GM12878 (cell line): ENCODE data around the gene BCAS2. TPM values are rescaled to one million over a fixed set of nuclear protein-coding genes. Genes with fewer than 3 reads are reported as not detected.
A peak's percentile ranks its signal among the peaks of the same experiment; 100 is the strongest.

Experiments used
- CHD4 ChIP-seq: fragments of 200-600 bp; sonication (generic); IDR thresholded peaks from 2 replicates; pipeline ENCODE4 v1.6.1; 2016; ENCODE audit warnings: mild to moderate bottlenecking
- EGR1 ChIP-seq, 2 experiments: IDR thresholded peaks; 1 replicate in 1 of 2; 2 replicates in 1 of 2; pipeline ENCODE4 v1.6.1; 2011 to 2012; ENCODE audit warnings: low read depth in 2 of 2, low read length in 2 of 2, borderline replicate concordance in 1 of 2, mild to moderate bottlenecking in 1 of 2, moderate library complexity in 1 of 2
- IRF4 ChIP-seq: IDR thresholded peaks from 2 replicates; pipeline ENCODE4 v1.6.1; 2011; ENCODE audit warnings: low read depth, low read length
- LARP7 ChIP-seq: fragments of 450-650 bp; IDR thresholded peaks from 2 replicates; pipeline ENCODE4 v1.6.1; 2017; ENCODE audit warnings: mild to moderate bottlenecking
- MEF2A ChIP-seq: IDR thresholded peaks from 2 replicates; pipeline ENCODE4 v1.6.1; 2011; ENCODE audit warnings: low read depth, mild to moderate bottlenecking, low read length, moderate library complexity; ENCODE audit not compliant: insufficient read depth
- NBN ChIP-seq: fragments of 450-650 bp; IDR thresholded peaks from 2 replicates; pipeline ENCODE4 v1.6.1; 2016
- NFYA ChIP-seq: IDR thresholded peaks from 2 replicates; pipeline ENCODE4 v1.6.1; 2011; ENCODE audit warnings: low read depth, mild to moderate bottlenecking, low read length, improper control_type of control experiment, borderline replicate concordance
- POLR2AphosphoS5 ChIP-seq: IDR thresholded peaks from 2 replicates; pipeline ENCODE4 v1.6.1; 2011; ENCODE audit warnings: mild to moderate bottlenecking, low read length, inconsistent platforms
- RCOR1 ChIP-seq: conservative IDR thresholded peaks from 2 replicates; pipeline ENCODE4 v1.6.1; 2012; ENCODE audit warnings: low read depth, low read length, improper control_type of control experiment
- SIN3A ChIP-seq: IDR thresholded peaks from 2 replicates; pipeline ENCODE4 v1.6.1; 2012; ENCODE audit warnings: low read depth, low read length, improper control_type of control experiment
- SMC3 ChIP-seq: IDR thresholded peaks from 2 replicates; pipeline ENCODE4 v1.6.1; 2011; ENCODE audit warnings: low read length, improper control_type of control experiment, borderline replicate concordance
- SRF ChIP-seq, 2 experiments: IDR thresholded peaks; 2 replicates each; pipeline ENCODE4 v1.6.1; 2011; ENCODE audit warnings: low read depth in 2 of 2, low read length in 2 of 2, mild to moderate bottlenecking in 1 of 2, moderate library complexity in 1 of 2
- TAF1 ChIP-seq: IDR thresholded peaks from 2 replicates; pipeline ENCODE4 v1.6.1; 2011; ENCODE audit warnings: mild to moderate bottlenecking, low read depth, low read length, borderline replicate concordance
- WRNIP1 ChIP-seq: IDR thresholded peaks from 2 replicates; pipeline ENCODE4 v1.6.1; 2011; ENCODE audit warnings: low read depth, low read length, improper control_type of control experiment, borderline replicate concordance
- YY1 ChIP-seq: IDR thresholded peaks from 2 replicates; pipeline ENCODE4 v1.6.1; 2011; ENCODE audit warnings: low read depth, mild to moderate bottlenecking, low read length
- ZNF217 ChIP-seq: fragments of 450-650 bp; IDR thresholded peaks from 2 replicates; pipeline ENCODE4 v1.6.1; 2017; ENCODE audit warnings: antibody characterized with exemption, mild to moderate bottlenecking
- ZZZ3 ChIP-seq: IDR thresholded peaks from 2 replicates; pipeline ENCODE4 v1.6.1; 2011; ENCODE audit warnings: low read depth; ENCODE audit not compliant: control insufficient read depth, insufficient read length
- polyA plus RNA-seq, 11 experiments: library from polyadenylated mRNA; depleted of rRNA in 4 of 11; unstranded in 6 of 11; stranded (reverse) in 5 of 11; fragments of >200 nt; fragmentation: Nextera tagmentation in 4 of 11; fragmentation: Illumina TruSeq in 1 of 11; extraction: Ambion mirVana in 4 of 11; extraction: Trizol in 1 of 11; gene quantifications; 1 replicate in 1 of 11; 2 replicates in 10 of 11; pipeline versions ENCODE4 v1.2.1 to v1.2.3, GENCODE V29; 2011 to 2016; ENCODE audit warnings: inconsistent platforms in 2 of 11, missing spikeins in 2 of 11, low read depth in 1 of 11
- total RNA-seq, 4 experiments: library from RNA; depleted of rRNA in 3 of 4; stranded (reverse); fragments of >200 nt in 3 of 4; fragmentation: Illumina TruSeq in 1 of 4; extraction: Trizol in 1 of 4; gene quantifications; 2 replicates each; pipeline versions ENCODE4 v1.2.1 to v1.2.3, GENCODE V29; 2013 to 2021
- TF ChIP-seq, protein P1 (sequence below): fragments of 450-650 bp; conservative IDR thresholded peaks from 2 replicates; pipeline ENCODE4 v1.6.1; 2017; ENCODE audit warnings: mild to moderate bottlenecking, moderate library complexity
- TF ChIP-seq, protein P2 (sequence below): fragments of 150-350 bp; IDR thresholded peaks from 2 replicates; pipeline ENCODE4 v1.6.1; 2014; ENCODE audit warnings: mild to moderate bottlenecking, low read depth, low read length
- TF ChIP-seq, protein P3 (sequence below): IDR thresholded peaks from 2 replicates; pipeline ENCODE4 v1.6.1; 2011; ENCODE audit warnings: borderline replicate concordance, low read depth, mild to moderate bottlenecking, moderate library complexity, mixed read lengths, low read length; ENCODE audit not compliant: insufficient read depth; ENCODE audit errors: extremely low read length
- TF ChIP-seq, protein P4 (sequence below): fragments of 450-650 bp; IDR thresholded peaks from 2 replicates; pipeline ENCODE4 v1.6.1; 2017; ENCODE audit warnings: borderline replicate concordance

Gene BCAS2
- total and polyA plus RNA-seq, 10 of the 15 experiments (the other 5 are each of a cell fraction or from before 2014, with no cell fraction given): 37.3 to 129 (median 60.7) TPM

DNA sequence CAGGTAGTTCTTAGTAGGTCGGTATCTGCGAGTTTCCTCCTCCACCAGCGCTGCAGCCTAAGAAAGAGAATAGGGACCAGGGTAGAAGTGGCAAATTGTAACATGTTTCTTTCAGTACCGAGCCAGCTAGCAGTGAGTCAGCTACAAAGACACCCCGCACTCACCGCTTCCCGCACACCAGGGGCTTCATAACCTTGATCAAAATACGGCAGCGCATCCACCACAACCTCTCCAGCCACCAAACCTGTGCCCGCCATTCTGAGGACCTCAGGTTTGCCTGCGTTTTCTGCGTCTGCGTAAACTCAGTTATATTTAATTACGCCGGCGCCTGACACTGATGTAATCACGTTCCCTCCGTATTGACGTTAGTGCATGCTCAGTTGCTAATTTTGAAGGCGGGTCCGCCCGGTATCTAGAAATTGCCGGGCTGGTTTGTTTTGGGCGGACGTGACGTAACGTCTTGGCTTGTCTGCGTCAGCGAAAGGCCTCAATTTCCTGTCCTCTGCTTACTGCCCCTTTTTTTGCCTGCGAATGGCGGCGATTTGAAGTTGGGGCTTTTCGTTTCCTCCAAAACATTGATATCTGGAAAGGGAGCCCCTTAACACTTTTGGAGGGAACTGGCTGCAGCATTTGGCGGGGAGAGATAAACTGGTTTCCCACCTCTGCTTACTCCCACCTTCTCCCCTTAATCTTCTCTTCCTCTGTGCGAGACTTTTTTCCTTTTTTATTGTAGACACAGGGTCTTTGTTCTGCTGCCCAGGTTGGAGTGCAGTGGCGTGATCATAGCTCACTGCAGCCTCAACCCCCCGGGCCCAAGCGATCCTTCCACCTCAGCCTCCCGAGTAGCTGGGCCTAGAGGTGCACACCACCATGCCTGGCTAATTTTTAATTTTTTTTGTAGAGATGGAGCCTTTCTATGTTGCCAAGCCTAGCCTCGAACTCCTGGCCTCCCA is at the start of gene BCAS2 (continued):
- TF ChIP-seq TAF1: peak; percentile 79
- TF ChIP-seq POLR2AphosphoS5: peak; percentile 98
- no peak for TF ChIP-seq SRF (IDR thresholded peaks at IDR 0.05; ENCODE audit: low read depth in 2 of 2, low read length in 2 of 2)
- peak; percentile 91 for TF ChIP-seq NBN
- TF ChIP-seq WRNIP1: no peak
- TF ChIP-seq, protein P1, sequence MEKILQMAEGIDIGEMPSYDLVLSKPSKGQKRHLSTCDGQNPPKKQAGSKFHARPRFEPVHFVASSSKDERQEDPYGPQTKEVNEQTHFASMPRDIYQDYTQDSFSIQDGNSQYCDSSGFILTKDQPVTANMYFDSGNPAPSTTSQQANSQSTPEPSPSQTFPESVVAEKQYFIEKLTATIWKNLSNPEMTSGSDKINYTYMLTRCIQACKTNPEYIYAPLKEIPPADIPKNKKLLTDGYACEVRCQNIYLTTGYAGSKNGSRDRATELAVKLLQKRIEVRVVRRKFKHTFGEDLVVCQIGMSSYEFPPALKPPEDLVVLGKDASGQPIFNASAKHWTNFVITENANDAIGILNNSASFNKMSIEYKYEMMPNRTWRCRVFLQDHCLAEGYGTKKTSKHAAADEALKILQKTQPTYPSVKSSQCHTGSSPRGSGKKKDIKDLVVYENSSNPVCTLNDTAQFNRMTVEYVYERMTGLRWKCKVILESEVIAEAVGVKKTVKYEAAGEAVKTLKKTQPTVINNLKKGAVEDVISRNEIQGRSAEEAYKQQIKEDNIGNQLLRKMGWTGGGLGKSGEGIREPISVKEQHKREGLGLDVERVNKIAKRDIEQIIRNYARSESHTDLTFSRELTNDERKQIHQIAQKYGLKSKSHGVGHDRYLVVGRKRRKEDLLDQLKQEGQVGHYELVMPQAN: 0 out of 2 replicates have a peak, but pooled peaks have one; percentile 32
- TF ChIP-seq, protein P2, sequence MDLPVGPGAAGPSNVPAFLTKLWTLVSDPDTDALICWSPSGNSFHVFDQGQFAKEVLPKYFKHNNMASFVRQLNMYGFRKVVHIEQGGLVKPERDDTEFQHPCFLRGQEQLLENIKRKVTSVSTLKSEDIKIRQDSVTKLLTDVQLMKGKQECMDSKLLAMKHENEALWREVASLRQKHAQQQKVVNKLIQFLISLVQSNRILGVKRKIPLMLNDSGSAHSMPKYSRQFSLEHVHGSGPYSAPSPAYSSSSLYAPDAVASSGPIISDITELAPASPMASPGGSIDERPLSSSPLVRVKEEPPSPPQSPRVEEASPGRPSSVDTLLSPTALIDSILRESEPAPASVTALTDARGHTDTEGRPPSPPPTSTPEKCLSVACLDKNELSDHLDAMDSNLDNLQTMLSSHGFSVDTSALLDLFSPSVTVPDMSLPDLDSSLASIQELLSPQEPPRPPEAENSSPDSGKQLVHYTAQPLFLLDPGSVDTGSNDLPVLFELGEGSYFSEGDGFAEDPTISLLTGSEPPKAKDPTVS: no peak
- TF ChIP-seq CHD4: no peak
- TF ChIP-seq SMC3: 0 out of 2 replicates have a peak, but pooled peaks have one; percentile 16
- no peak for TF ChIP-seq ZZZ3
- TF ChIP-seq RCOR1: no peak
- TF ChIP-seq, protein P3, sequence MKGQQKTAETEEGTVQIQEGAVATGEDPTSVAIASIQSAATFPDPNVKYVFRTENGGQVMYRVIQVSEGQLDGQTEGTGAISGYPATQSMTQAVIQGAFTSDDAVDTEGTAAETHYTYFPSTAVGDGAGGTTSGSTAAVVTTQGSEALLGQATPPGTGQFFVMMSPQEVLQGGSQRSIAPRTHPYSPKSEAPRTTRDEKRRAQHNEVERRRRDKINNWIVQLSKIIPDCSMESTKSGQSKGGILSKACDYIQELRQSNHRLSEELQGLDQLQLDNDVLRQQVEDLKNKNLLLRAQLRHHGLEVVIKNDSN: no peak
- peak in 1 of 2 experiments; percentile 53; a peak in 1 of 3 replicates for TF ChIP-seq EGR1 (IDR thresholded peaks at IDR 0.05; ENCODE audit: borderline replicate concordance in 1 of 2, low read depth in 2 of 2, low read length in 2 of 2)
- no peak for TF ChIP-seq ZNF217
- TF ChIP-seq MEF2A: 0 out of 2 replicates have a peak, but pooled peaks have one; percentile 11
- TF ChIP-seq SIN3A: peak; percentile 34; the same call in 1 of the 2 replicates
- no peak for TF ChIP-seq LARP7
- no peak for TF ChIP-seq NFYA
- TF ChIP-seq, protein P4, sequence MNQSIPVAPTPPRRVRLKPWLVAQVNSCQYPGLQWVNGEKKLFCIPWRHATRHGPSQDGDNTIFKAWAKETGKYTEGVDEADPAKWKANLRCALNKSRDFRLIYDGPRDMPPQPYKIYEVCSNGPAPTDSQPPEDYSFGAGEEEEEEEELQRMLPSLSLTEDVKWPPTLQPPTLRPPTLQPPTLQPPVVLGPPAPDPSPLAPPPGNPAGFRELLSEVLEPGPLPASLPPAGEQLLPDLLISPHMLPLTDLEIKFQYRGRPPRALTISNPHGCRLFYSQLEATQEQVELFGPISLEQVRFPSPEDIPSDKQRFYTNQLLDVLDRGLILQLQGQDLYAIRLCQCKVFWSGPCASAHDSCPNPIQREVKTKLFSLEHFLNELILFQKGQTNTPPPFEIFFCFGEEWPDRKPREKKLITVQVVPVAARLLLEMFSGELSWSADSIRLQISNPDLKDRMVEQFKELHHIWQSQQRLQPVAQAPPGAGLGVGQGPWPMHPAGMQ: no peak
- peak; percentile 93 for TF ChIP-seq YY1
- TF ChIP-seq IRF4: no peak
